H1 (cell line): ENCODE measurements around the gene SRI. TPM values are rescaled to one million over a fixed set of nuclear protein-coding genes. Genes with fewer than 3 reads are reported as not detected.
A peak's percentile ranks its signal among the peaks of the same experiment; 100 is the strongest.

Source experiments
- CTCF ChIA-PET: fragments of 300-600 bp; sonication (Branson Sonifier 250); formaldehyde crosslinking; loops from one replicate; lab custom pipeline; 2021; ENCODE audit not compliant: partially characterized antibody; lab: Charles Lee
- POLR2A ChIA-PET: fragments of 300-600 bp; sonication (Branson Sonifier 250); formaldehyde crosslinking; loops from one replicate; lab custom pipeline; 2021; ENCODE audit warnings: inconsistent platforms; ENCODE audit not compliant: partially characterized antibody; lab: Charles Lee
- DNase-seq, 2 experiments: peaks; one replicate each; pipeline versions ENCODE4 v3.0.0 to v3.0.0-alpha.2; 2010 to 2022; ENCODE audit warnings: low spot score in 2 of 2, low read depth in 1 of 2, mixed read lengths in 1 of 2
- FAIRE-seq: peaks from 2 replicates; lab custom pipeline; 2011; peaks lifted over from hg19 to GRCh38; lab: Jason Lieb, UNC
- H2AFZ ChIP-seq: 2 replicates; pipeline ENCODE4 v1.8.1; 2012; ENCODE audit warnings: low read length, inconsistent platforms
- H2AK5ac ChIP-seq: 2 replicates; pipeline ENCODE4 v1.6.1; 2013; ENCODE audit warnings: low read depth, low read length
- H2BK120ac ChIP-seq: replicated peaks from 2 replicates; pipeline ENCODE3; 2013; ENCODE audit warnings: low read depth, low read length, inconsistent platforms
- H2BK12ac ChIP-seq: 2 replicates; pipeline ENCODE4 v1.6.1; 2013; ENCODE audit warnings: low read depth, low read length
- H2BK15ac ChIP-seq: 2 replicates; pipeline ENCODE4 v1.6.1; 2013; ENCODE audit warnings: low read length
- H2BK20ac ChIP-seq: 2 replicates; pipeline ENCODE4 v1.6.1; 2013; ENCODE audit warnings: low read length
- H2BK5ac ChIP-seq: 2 replicates; pipeline ENCODE4 v1.6.1; 2013; ENCODE audit warnings: low read depth, low read length
- H3K14ac ChIP-seq: 2 replicates; pipeline ENCODE4 v1.6.1; 2013; ENCODE audit warnings: inconsistent platforms; ENCODE audit not compliant: insufficient read length
- H3K18ac ChIP-seq: 2 replicates; pipeline ENCODE4 v1.6.1; 2013; ENCODE audit warnings: low read length; ENCODE audit errors: extremely low read depth
- H3K23ac ChIP-seq: 2 replicates; pipeline ENCODE4 v1.6.1; 2013; ENCODE audit warnings: inconsistent platforms; ENCODE audit not compliant: insufficient read length
- H3K23me2 ChIP-seq: 2 replicates; pipeline ENCODE4 v1.6.1; 2013; ENCODE audit warnings: low read depth, low read length
- H3K27ac ChIP-seq: 2 replicates; pipeline ENCODE4 v1.6.1; 2011; ENCODE audit warnings: low read depth, low read length, inconsistent platforms
- H3K27me3 ChIP-seq, 4 experiments: replicated peaks in 1 of 4; 1 replicate in 1 of 4; 2 replicates in 3 of 4; pipeline versions ENCODE4 v1.6.1 to v1.8.1; 2011 to 2013; ENCODE audit warnings: low read length in 3 of 4, mild to moderate bottlenecking in 3 of 4, inconsistent platforms in 2 of 4, mixed read lengths in 2 of 4, moderate library complexity in 1 of 4; ENCODE audit not compliant: control insufficient read depth in 3 of 4, insufficient read depth in 3 of 4; ENCODE audit errors: extremely low read depth in 1 of 4
- H3K36me3 ChIP-seq, 4 experiments: 2 replicates each; pipeline versions ENCODE4 v1.6.1 to v1.8.1; 2011 to 2013; ENCODE audit warnings: mild to moderate bottlenecking in 4 of 4, low read length in 3 of 4, moderate library complexity in 2 of 4, control low read depth in 1 of 4, inconsistent platforms in 1 of 4; ENCODE audit not compliant: insufficient read depth in 4 of 4, control insufficient read depth in 2 of 4
- H3K4ac ChIP-seq: replicated peaks from 2 replicates; pipeline ENCODE3; 2013; ENCODE audit warnings: low read length, low read depth, mixed read lengths, inconsistent platforms; ENCODE audit not compliant: insufficient read length
- H3K4me1 ChIP-seq, 4 experiments: replicated peaks in 1 of 4; 1 replicate in 1 of 4; 2 replicates in 3 of 4; pipeline versions ENCODE4 v1.6.1 to v1.8.1; 2011 to 2013; ENCODE audit warnings: low read length in 3 of 4, inconsistent platforms in 2 of 4, mixed read lengths in 1 of 4; ENCODE audit not compliant: insufficient read depth in 4 of 4, control insufficient read depth in 3 of 4
- H3K4me2 ChIP-seq, 2 experiments: 2 replicates each; pipeline versions ENCODE4 v1.6.1 to v1.8.1; 2011 to 2013; ENCODE audit warnings: low read depth in 2 of 2, low read length in 2 of 2, control low read depth in 1 of 2, inconsistent platforms in 1 of 2, mild to moderate bottlenecking in 1 of 2; ENCODE audit not compliant: insufficient read depth in 1 of 2
- H3K4me3 ChIP-seq, 4 experiments: fragments of 200-600, 300-600 bp in 1 of 4; sonication (generic), shearing (Covaris generic), sonication (Bioruptor Twin) in 1 of 4; 2 replicates each; pipeline versions ENCODE4 v1.5.1 to v1.8.1; 2011 to 2016; ENCODE audit warnings: low read length in 4 of 4, low read depth in 3 of 4, control low read depth in 2 of 4, inconsistent platforms in 2 of 4, mild to moderate bottlenecking in 2 of 4, mixed read lengths in 1 of 4, moderate library complexity in 1 of 4; ENCODE audit not compliant: insufficient read depth in 2 of 4; ENCODE audit errors: extremely low read depth in 1 of 4
- H3K56ac ChIP-seq: replicated peaks from 2 replicates; pipeline ENCODE3; 2013; ENCODE audit warnings: low read depth, mild to moderate bottlenecking, mixed read lengths, low read length, inconsistent platforms; ENCODE audit not compliant: insufficient read length
- H3K79me1 ChIP-seq: 2 replicates; pipeline ENCODE4 v1.6.1; 2013; ENCODE audit warnings: low read depth, low read length, control low read depth
- H3K79me2 ChIP-seq, 2 experiments: 2 replicates each; pipeline versions ENCODE4 v1.6.1 to v1.8.1; 2012 to 2013; ENCODE audit warnings: low read length in 2 of 2, mild to moderate bottlenecking in 2 of 2, inconsistent platforms in 1 of 2; ENCODE audit not compliant: insufficient read depth in 2 of 2, control insufficient read depth in 1 of 2
- H3K9ac ChIP-seq, 4 experiments: replicated peaks in 1 of 4; 1 replicate in 1 of 4; 2 replicates in 3 of 4; pipeline versions ENCODE4 v1.6.1 to v1.8.1; 2011 to 2013; ENCODE audit warnings: low read depth in 3 of 4, low read length in 3 of 4, control low read depth in 2 of 4, mild to moderate bottlenecking in 2 of 4, moderate library complexity in 2 of 4, inconsistent platforms in 1 of 4; ENCODE audit errors: extremely low read depth in 1 of 4
- H3K9me3 ChIP-seq, 2 experiments: 2 replicates each; pipeline versions ENCODE4 v1.6.1 to v1.8.1; 2012 to 2013; ENCODE audit warnings: mild to moderate bottlenecking in 2 of 2, moderate library complexity in 2 of 2, control low read depth in 1 of 2, inconsistent platforms in 1 of 2, low read depth in 1 of 2, low read length in 1 of 2, mixed read lengths in 1 of 2; ENCODE audit not compliant: insufficient read depth in 2 of 2
- H4K20me1 ChIP-seq, 2 experiments: replicated peaks in 1 of 2; 2 replicates each; pipeline versions ENCODE3 to v1.8.1; 2011 to 2013; ENCODE audit warnings: inconsistent platforms in 2 of 2, low read length in 2 of 2, mild to moderate bottlenecking in 1 of 2; ENCODE audit not compliant: insufficient read depth in 2 of 2, control insufficient read depth in 1 of 2
- H4K5ac ChIP-seq: 2 replicates; pipeline ENCODE4 v1.6.1; 2013; ENCODE audit warnings: low read length, low read depth, mixed read lengths, inconsistent platforms; ENCODE audit not compliant: insufficient read length
- H4K8ac ChIP-seq: 2 replicates; pipeline ENCODE4 v1.8.0; 2013; ENCODE audit warnings: mild to moderate bottlenecking, moderate library complexity, low read length, inconsistent platforms; ENCODE audit not compliant: insufficient read depth; ENCODE audit errors: extremely low read depth
- H4K91ac ChIP-seq: replicated peaks from 2 replicates; pipeline ENCODE3; 2013; ENCODE audit warnings: low read length, mixed read lengths, inconsistent platforms; ENCODE audit not compliant: insufficient read length
- ASH2L ChIP-seq: fragments of 200-600, 300-600 bp; sonication (generic); IDR thresholded peaks from one replicate; pipeline ENCODE4 v1.7.1; 2017; ENCODE audit warnings: low read length
- WGBS, 2 experiments: shearing (Covaris generic) in 1 of 2; methylation state at CpG; one replicate each; pipeline versions ENCODE4 v1.1.6 to v1.1.7; 2013 to 2015; ENCODE audit warnings: low lambda C conversion rate in 2 of 2, mixed read lengths in 2 of 2, inconsistent platforms in 1 of 2, low coverage in 1 of 2, missing lambda C conversion rate in 1 of 2; ENCODE audit not compliant: insufficient replicate concordance in 2 of 2, insufficient coverage in 1 of 2, insufficient read length in 1 of 2; ENCODE audit errors: extremely low coverage in 1 of 2, missing lambda C conversion rate in 1 of 2; 5-methylcytosine and 5-hydroxymethylcytosine counted together
- polyA plus RNA-seq, 7 experiments: library from polyadenylated mRNA; depleted of rRNA in 3 of 7; stranded (reverse) in 5 of 7; unstranded in 2 of 7; fragments of >200 nt in 5 of 7; fragments of 200-250 nt in 2 of 7; gene quantifications; 1 replicate in 5 of 7; 2 replicates in 1 of 7; 4 replicates in 1 of 7; pipeline versions ENCODE4 v1.2.1 to v1.2.3, GENCODE V29; 2011 to 2013; ENCODE audit warnings: missing spikeins in 2 of 7, mixed read lengths in 2 of 7
- total RNA-seq: library from RNA; stranded (reverse); fragmentation: NEBNext Ultra II Directional; extraction: Animal tissue kit (Norgen Biotek cat#: 25700); gene quantifications from 2 replicates; pipeline ENCODE4 v1.2.1, GENCODE V29; 2021
- TF ChIP-seq, protein P1 (sequence below): IDR thresholded peaks from 2 replicates; pipeline ENCODE4 v1.6.1; 2012; ENCODE audit warnings: low read length, inconsistent platforms

The SRI gene
- total and polyA plus RNA-seq, 2 of the 8 experiments (the other 6 are each of a cell fraction or from before 2014, with no cell fraction given): 118 to 170 TPM

DNA sequence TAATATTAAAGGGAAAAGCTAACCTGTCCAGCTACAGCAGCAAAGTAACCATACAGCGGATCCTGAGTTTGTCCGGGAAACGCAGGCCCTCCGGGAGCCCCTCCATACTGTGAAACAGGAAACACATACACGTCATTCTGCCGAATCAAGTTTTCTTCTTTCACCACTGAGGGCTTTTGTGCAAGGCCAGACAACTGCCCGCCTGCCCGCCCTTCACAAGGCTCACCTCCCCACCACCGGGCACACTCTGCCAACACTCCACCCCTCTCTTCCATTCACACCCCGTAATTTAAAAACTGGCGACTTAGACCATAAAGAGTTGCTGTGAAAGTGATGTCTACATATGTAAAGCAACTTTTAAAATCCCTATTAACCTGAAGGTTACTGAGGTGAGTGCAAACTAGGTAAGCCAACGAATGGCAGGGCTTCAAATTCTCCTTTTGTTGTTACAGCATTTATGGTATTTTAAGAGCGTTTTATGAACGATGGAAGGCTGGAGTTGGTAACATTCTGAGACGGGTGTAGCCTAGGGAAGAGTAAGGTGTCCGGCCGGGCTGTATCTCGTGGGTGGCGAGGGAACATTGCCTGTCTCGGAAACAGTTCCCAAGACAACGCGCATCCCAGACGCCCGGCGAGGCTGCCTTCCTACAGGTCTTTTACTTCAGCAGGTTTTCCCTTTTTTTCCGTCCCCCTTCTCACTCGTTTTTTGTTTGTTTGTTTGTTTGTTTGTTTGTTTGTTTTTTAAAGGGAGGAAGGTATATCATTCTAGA lies 817 bp downstream of the SRI start:
- H2BK120ac ChIP-seq: no peak overlapping the region
- ChIA-PET CTCF (interaction anchor here (0.5 kb wide), 1 partner anchor 297 kb away, joined by 3 read pairs; no protein-coding TSS in a partner anchor), POLR2A (no interaction called here)
- H4K8ac ChIP-seq: no peak overlapping the region
- H3K9ac ChIP-seq: peak overlapping the region in 3 of 4 experiments; percentile 26 to 75 (median 48); a peak in 4 of 7 replicates
- TF ChIP-seq ASH2L: peak; percentile 11
- TF ChIP-seq, protein P1, sequence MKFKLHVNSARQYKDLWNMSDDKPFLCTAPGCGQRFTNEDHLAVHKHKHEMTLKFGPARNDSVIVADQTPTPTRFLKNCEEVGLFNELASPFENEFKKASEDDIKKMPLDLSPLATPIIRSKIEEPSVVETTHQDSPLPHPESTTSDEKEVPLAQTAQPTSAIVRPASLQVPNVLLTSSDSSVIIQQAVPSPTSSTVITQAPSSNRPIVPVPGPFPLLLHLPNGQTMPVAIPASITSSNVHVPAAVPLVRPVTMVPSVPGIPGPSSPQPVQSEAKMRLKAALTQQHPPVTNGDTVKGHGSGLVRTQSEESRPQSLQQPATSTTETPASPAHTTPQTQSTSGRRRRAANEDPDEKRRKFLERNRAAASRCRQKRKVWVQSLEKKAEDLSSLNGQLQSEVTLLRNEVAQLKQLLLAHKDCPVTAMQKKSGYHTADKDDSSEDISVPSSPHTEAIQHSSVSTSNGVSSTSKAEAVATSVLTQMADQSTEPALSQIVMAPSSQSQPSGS: no peak
- H3K4me2 ChIP-seq: peak overlapping the region; percentile 84
- no peak overlapping the region for H3K4ac ChIP-seq
- no peak overlapping the region for H2AFZ ChIP-seq
- H2AK5ac ChIP-seq: 0 out of 2 replicates have a peak overlapping the region, but pooled peaks have one; percentile 6
- H3K27me3 ChIP-seq: no peaks in the 10 kb centered on the region
- H4K91ac ChIP-seq: no peak overlapping the region
- peaks cover 0 to 14% (median 2%) of the 10 kb centered on the region in 4 experiments; a peak in 3 of 8 replicates for H3K36me3 ChIP-seq
- no peak overlapping the region; the same call in 1 of the 2 replicates for H3K18ac ChIP-seq
- H3K4me3 ChIP-seq: peak overlapping the region; percentile 73 to 82 (median 78)
- 5% methylated on average over 27 of the region's 27 CpGs; no CpG with 5 or more reads in 1 of the 2 experiments for WGBS, 2 experiments
- H3K79me1 ChIP-seq: no peaks in the 10 kb centered on the region; the same call in 1 of the 2 replicates
- H2BK5ac ChIP-seq: no peak overlapping the region
- no peak overlapping the region for H3K23ac ChIP-seq
- peaks cover 3 to 21% (median 12%) of the 10 kb centered on the region in 4 experiments for H3K4me1 ChIP-seq
- H2BK20ac ChIP-seq: no peak overlapping the region
- no peak overlapping the region for H2BK12ac ChIP-seq
- no peak overlapping the region for H3K56ac ChIP-seq
- no peak overlapping the region for H3K14ac ChIP-seq
- no peak for DNase-seq
- peaks cover 0 to 28% of the 10 kb centered on the region in 2 experiments; a peak in 2 of 4 replicates for H3K79me2 ChIP-seq
- no peaks in the 10 kb centered on the region for H3K9me3 ChIP-seq
- peaks cover 10% of the 10 kb centered on the region for H3K23me2 ChIP-seq
- no peak for FAIRE-seq
- no peak overlapping the region for H4K5ac ChIP-seq
- no peak overlapping the region for H3K27ac ChIP-seq
- peaks cover 3 to 6% of the 10 kb centered on the region in 2 experiments for H4K20me1 ChIP-seq
- no peak overlapping the region for H2BK15ac ChIP-seq
